Measurements from ENCODE around the gene PXT1.
A peak's percentile ranks its signal among the peaks of the same experiment; 100 is the strongest.

PXT1 gene

GRCh38 chr6:36442671-36443470 lies at the start of gene PXT1, which contains the start of gene KCTD20:
Gene PXT1 (minus strand): TSS chr6:36442854. CDS start chr6:36426082, 16,772 bp downstream.
Gene KCTD20 (plus strand): TSS chr6:36443000. CDS start chr6:36470098, 27,098 bp downstream.
- peak within 1 kb of the TSS; percentile 95 for H3K4me2 ChIP-seq (ENCODE audit: low read length)
- peaks cover 15% of the 10 kb centered on the region for H3K79me2 ChIP-seq
- H3K27ac ChIP-seq: peak within 1 kb of the TSS; percentile 92
- H3K9ac ChIP-seq: peak within 1 kb of the TSS; percentile 94
- no peaks in the 10 kb centered on the region for H3K27me3 ChIP-seq (ENCODE audit: control insufficient read depth, insufficient read depth, low read length)
- peaks cover 20% of the 10 kb centered on the region for H3K4me1 ChIP-seq
- H3K36me3 ChIP-seq (ENCODE audit: control insufficient read depth, insufficient read depth, low read length): no peaks in the 10 kb centered on the region
- no peak for TF ChIP-seq CTCF (IDR thresholded peaks at IDR 0.05)
- H2AFZ ChIP-seq: peak within 1 kb of the TSS; percentile 95
- no peaks in the 10 kb centered on the region for H3K9me3 ChIP-seq (ENCODE audit: control insufficient read depth, low read length)
- H3K4me3 ChIP-seq (ENCODE audit: low read depth, low read length): peak within 1 kb of the TSS; percentile 88

- Histone ChIP-seq H3K9ac (no peak overlapping the region), H3K4me1 (peaks cover 8% of the 10 kb centered on the region), H3K27me3 (ENCODE audit: control insufficient read depth, insufficient read depth, low read length) (no peaks in the 10 kb centered on the region), H3K9me3 (ENCODE audit: control insufficient read depth, low read length) (no peaks in the 10 kb centered on the region), H3K27ac (no peak overlapping the region), H3K36me3 (ENCODE audit: control insufficient read depth, insufficient read depth, low read length) (peaks cover 4% of the 10 kb centered on the region), H3K4me2 (ENCODE audit: low read length) (no peak overlapping the region), H3K4me3 (ENCODE audit: low read depth, low read length) (no peak overlapping the region), H2AFZ (no peak overlapping the region), H3K79me2 (no peaks in the 10 kb centered on the region)
- TF ChIP-seq CTCF (IDR thresholded peaks at IDR 0.05): no peak
Measured at GRCh38 chr6:36492092-36492491, 49.4 kb upstream of the PXT1 start.

- H3K27ac ChIP-seq: no peak overlapping the region
- H2AFZ ChIP-seq: no peak overlapping the region
- TF ChIP-seq CTCF (IDR thresholded peaks at IDR 0.05): no peak
- no peaks in the 10 kb centered on the region for H3K79me2 ChIP-seq
- peaks cover 4% of the 10 kb centered on the region for H3K36me3 ChIP-seq (ENCODE audit: control insufficient read depth, insufficient read depth, low read length)
- H3K4me3 ChIP-seq (ENCODE audit: low read depth, low read length): no peak overlapping the region
- H3K4me1 ChIP-seq: peaks cover 8% of the 10 kb centered on the region
- H3K4me2 ChIP-seq (ENCODE audit: low read length): no peak overlapping the region
- no peak overlapping the region for H3K9ac ChIP-seq
- H3K27me3 ChIP-seq (ENCODE audit: control insufficient read depth, insufficient read depth, low read length): no peaks in the 10 kb centered on the region
- H3K9me3 ChIP-seq (ENCODE audit: control insufficient read depth, low read length): no peaks in the 10 kb centered on the region
Measured at GRCh38 chr6:36491378-36491965, 48.8 kb upstream of the PXT1 start.

GRCh38 chr6:36489426-36489825 lies 46.8 kb upstream of the PXT1 start:
- no peak overlapping the region for H3K4me2 ChIP-seq (ENCODE audit: low read length)
- H3K4me1 ChIP-seq: peaks cover 8% of the 10 kb centered on the region
- H3K9me3 ChIP-seq (ENCODE audit: control insufficient read depth, low read length): no peaks in the 10 kb centered on the region
- H3K79me2 ChIP-seq: no peaks in the 10 kb centered on the region
- no peak overlapping the region for H3K4me3 ChIP-seq (ENCODE audit: low read depth, low read length)
- H3K27me3 ChIP-seq (ENCODE audit: control insufficient read depth, insufficient read depth, low read length): no peaks in the 10 kb centered on the region
- H3K36me3 ChIP-seq (ENCODE audit: control insufficient read depth, insufficient read depth, low read length): peaks cover 4% of the 10 kb centered on the region
- H2AFZ ChIP-seq: no peak overlapping the region
- no peak overlapping the region for H3K27ac ChIP-seq
- no peak for TF ChIP-seq CTCF (IDR thresholded peaks at IDR 0.05)
- no peak overlapping the region for H3K9ac ChIP-seq
